IMR-90 (cell line): Measurements from ENCODE around the gene MICAL3. TPM values are rescaled to one million over a fixed set of nuclear protein-coding genes. Genes with fewer than 3 reads are reported as not detected.

Experiments
- ATAC-seq: fragments of 200-7000 bp; cut with Tn5 transposase; 2 replicates; pipeline ENCODE4 v1.9.1; 2020; ENCODE audit warnings: low read depth, mild to moderate bottlenecking, moderate library complexity
- BruUV-seq: library from RNA; stranded (reverse); fragments of 400-500 nt; replicated peaks from 2 replicates; lab custom pipeline; 2021; lab: Mats Ljungman, UMichigan
- CTCF ChIA-PET: fragments of 300-600 bp; formaldehyde crosslinking; extraction: SDS; loops from one replicate; lab custom pipeline; 2021; ENCODE audit warnings: antibody characterized with exemption; lab: Yijun Ruan, JAX
- POLR2A ChIA-PET: fragments of 300-600 bp; sonication (Branson Sonifier 250); formaldehyde crosslinking; loops from one replicate; lab custom pipeline; 2022; ENCODE audit warnings: antibody characterized with exemption; ENCODE audit not compliant: unreplicated experiment; lab: Charles Lee
- DNase-seq: peaks from one replicate; pipeline ENCODE4 v3.0.0; 2013
- H2AFZ ChIP-seq: replicated peaks from 2 replicates; pipeline ENCODE3; 2013; ENCODE audit warnings: low read length, mild to moderate bottlenecking; ENCODE audit not compliant: poor library complexity
- H2AK5ac ChIP-seq: 2 replicates; pipeline ENCODE4 v1.6.1; 2013; ENCODE audit warnings: low read depth, low read length, inconsistent platforms
- H2AK9ac ChIP-seq: replicated peaks from 2 replicates; pipeline ENCODE3; 2013; ENCODE audit warnings: mild to moderate bottlenecking, low read depth, low read length, moderate library complexity; ENCODE audit not compliant: poor library complexity
- H2BK120ac ChIP-seq: 2 replicates; pipeline ENCODE4 v1.6.1; 2013; ENCODE audit warnings: low read depth, low read length, inconsistent platforms
- H2BK15ac ChIP-seq: 3 replicates; pipeline ENCODE4 v1.6.1; 2013; ENCODE audit warnings: low read depth, low read length, inconsistent platforms
- H2BK20ac ChIP-seq: 2 replicates; pipeline ENCODE4 v1.6.1; 2013; ENCODE audit warnings: low read depth, mild to moderate bottlenecking, inconsistent platforms, low read length, moderate library complexity
- H2BK5ac ChIP-seq: 2 replicates; pipeline ENCODE4 v1.6.1; 2013; ENCODE audit warnings: mild to moderate bottlenecking, low read depth, low read length, inconsistent platforms; ENCODE audit not compliant: poor library complexity, severe bottlenecking
- H3K14ac ChIP-seq: replicated peaks from 2 replicates; pipeline ENCODE4 v1.6.1; 2013; ENCODE audit warnings: low read depth, low read length, inconsistent platforms
- H3K18ac ChIP-seq: 2 replicates; pipeline ENCODE4 v1.6.1; 2013; ENCODE audit warnings: low read depth, low read length, control low read depth
- H3K23ac ChIP-seq: 2 replicates; pipeline ENCODE4 v1.6.1; 2013; ENCODE audit warnings: low read depth, low read length, inconsistent platforms
- H3K27ac ChIP-seq: 2 replicates; pipeline ENCODE4 v1.5.1; 2013; ENCODE audit warnings: mild to moderate bottlenecking, control low read depth, low read length; ENCODE audit not compliant: insufficient read depth
- H3K27me3 ChIP-seq: 2 replicates; pipeline ENCODE4 v1.6.1; 2013; ENCODE audit warnings: low read length; ENCODE audit not compliant: control insufficient read depth, insufficient read depth
- H3K36me3 ChIP-seq: 2 replicates; pipeline ENCODE4 v1.6.1; 2013; ENCODE audit warnings: low read length, mixed read lengths; ENCODE audit not compliant: control insufficient read depth, insufficient read depth
- H3K4ac ChIP-seq: 2 replicates; pipeline ENCODE4 v1.6.1; 2013; ENCODE audit warnings: low read depth, low read length, inconsistent platforms
- H3K4me1 ChIP-seq: 2 replicates; pipeline ENCODE4 v1.6.1; 2013; ENCODE audit warnings: low read length, mixed read lengths; ENCODE audit not compliant: control insufficient read depth, insufficient read depth
- H3K4me2 ChIP-seq: 2 replicates; pipeline ENCODE4 v1.6.1; 2013; ENCODE audit warnings: low read depth, mild to moderate bottlenecking, control low read depth, low read length, moderate library complexity
- H3K4me3 ChIP-seq: 2 replicates; pipeline ENCODE4 v1.5.1; 2013; ENCODE audit warnings: low read depth, mild to moderate bottlenecking, control low read depth, low read length, moderate library complexity; ENCODE audit not compliant: insufficient read depth
- H3K56ac ChIP-seq: 2 replicates; pipeline ENCODE4 v1.6.1; 2013; ENCODE audit warnings: low read length, inconsistent platforms; ENCODE audit not compliant: insufficient read depth; ENCODE audit errors: extremely low read depth
- H3K79me1 ChIP-seq, 2 experiments: 2 replicates each; pipeline ENCODE4 v1.6.1; 2013; ENCODE audit warnings: low read length in 2 of 2, inconsistent platforms in 1 of 2, low read depth in 1 of 2
- H3K9ac ChIP-seq: 2 replicates; pipeline ENCODE4 v1.6.1; 2013; ENCODE audit warnings: low read depth, low read length, control low read depth
- H3K9me1 ChIP-seq: 2 replicates; pipeline ENCODE4 v1.6.1; 2013; ENCODE audit warnings: low read length, inconsistent platforms; ENCODE audit not compliant: insufficient read depth
- H3K9me3 ChIP-seq: 2 replicates; pipeline ENCODE4 v1.6.1; 2013; ENCODE audit warnings: low read length; ENCODE audit not compliant: control insufficient read depth, insufficient read depth
- H4K20me1 ChIP-seq: 2 replicates; pipeline ENCODE4 v1.6.1; 2013; ENCODE audit warnings: low read length, inconsistent platforms; ENCODE audit not compliant: insufficient read depth
- H4K5ac ChIP-seq: 2 replicates; pipeline ENCODE4 v1.6.1; 2013; ENCODE audit warnings: mild to moderate bottlenecking, low read depth, low read length, control low read depth
- H4K8ac ChIP-seq, 2 experiments: 2 replicates each; pipeline ENCODE4 v1.6.1; 2013; ENCODE audit warnings: low read depth in 2 of 2, low read length in 2 of 2, control low read depth in 1 of 2, inconsistent platforms in 1 of 2
- H4K91ac ChIP-seq: 2 replicates; pipeline ENCODE4 v1.6.1; 2013; ENCODE audit warnings: low read depth, low read length, inconsistent platforms; ENCODE audit not compliant: insufficient read depth
- BHLHE40 ChIP-seq: fragments of 150-350 bp; IDR thresholded peaks from 2 replicates; pipeline ENCODE4 v1.6.1; 2016; ENCODE audit warnings: mild to moderate bottlenecking, low read depth, low read length
- CEBPB ChIP-seq: IDR thresholded peaks from 2 replicates; pipeline ENCODE4 v1.6.1; 2012; ENCODE audit warnings: low read depth, low read length, improper control_type of control experiment
- CHD1 ChIP-seq: IDR thresholded peaks from 2 replicates; pipeline ENCODE4 v1.6.1; 2012; ENCODE audit warnings: low read depth, low read length, improper control_type of control experiment
- ELK1 ChIP-seq: fragments of 150-350 bp; IDR thresholded peaks from 2 replicates; pipeline ENCODE4 v1.6.1; 2016; ENCODE audit warnings: low read depth, mild to moderate bottlenecking, low read length, moderate library complexity, borderline replicate concordance
- FOS ChIP-seq: fragments of 150-350 bp; IDR thresholded peaks from 2 replicates; pipeline ENCODE4 v1.6.1; 2016; ENCODE audit warnings: low read depth, low read length
- MAFK ChIP-seq: IDR thresholded peaks from 2 replicates; pipeline ENCODE4 v1.6.1; 2012; ENCODE audit warnings: low read depth, low read length, improper control_type of control experiment
- MAZ ChIP-seq: IDR thresholded peaks from 2 replicates; pipeline ENCODE4 v1.6.1; 2012; ENCODE audit warnings: low read depth, mild to moderate bottlenecking, low read length, improper control_type of control experiment, moderate library complexity, borderline replicate concordance
- MXI1 ChIP-seq: IDR thresholded peaks from 2 replicates; pipeline ENCODE4 v1.6.1; 2012; ENCODE audit warnings: low read depth, mild to moderate bottlenecking, low read length, moderate library complexity, borderline replicate concordance
- NFE2L2 ChIP-seq: fragments of 150-350 bp; IDR thresholded peaks from 2 replicates; pipeline ENCODE4 v1.6.1; 2016; ENCODE audit warnings: low read depth, mild to moderate bottlenecking, low read length
- POLR2A ChIP-seq: IDR thresholded peaks from 2 replicates; pipeline ENCODE4 v1.6.1; 2012; ENCODE audit warnings: mild to moderate bottlenecking, low read depth, low read length
- RAD21 ChIP-seq: IDR thresholded peaks from 2 replicates; pipeline ENCODE4 v1.6.1; 2012; ENCODE audit warnings: low read length, improper control_type of control experiment
- RCOR1 ChIP-seq: IDR thresholded peaks from 2 replicates; pipeline ENCODE4 v1.6.1; 2012; ENCODE audit warnings: mild to moderate bottlenecking, low read length, improper control_type of control experiment; ENCODE audit not compliant: insufficient replicate concordance
- RFX5 ChIP-seq: IDR thresholded peaks from 2 replicates; pipeline ENCODE4 v1.8.0; 2012; ENCODE audit warnings: low read depth, mild to moderate bottlenecking, low read length, moderate library complexity
- SMC3 ChIP-seq: fragments of 150-350 bp; IDR thresholded peaks from 2 replicates; pipeline ENCODE4 v1.6.1; 2016; ENCODE audit warnings: low read depth, mild to moderate bottlenecking, antibody characterized with exemption, low read length, moderate library complexity
- WGBS, 2 experiments: methylation state at CpG; one replicate each; pipeline versions ENCODE4 v1.1.5 to v1.1.7; 2013; ENCODE audit warnings: missing lambda C conversion rate in 2 of 2; ENCODE audit not compliant: insufficient read length in 1 of 2; ENCODE audit errors: extremely low coverage in 2 of 2; 5-methylcytosine and 5-hydroxymethylcytosine counted together
- dilution Hi-C: fragments of 300-500 bp; cut with HindIII; formaldehyde crosslinking; loops from one replicate; pipeline ENCODE4 v1.14.3; 2018; ENCODE audit warnings: low sequenced_read_pairs; ENCODE audit not compliant: unreplicated experiment
- in situ Hi-C: fragments of 300-500 bp; cut with MboI; formaldehyde crosslinking; loops from 3 replicates; pipeline ENCODE4 v1.14.3; 2019; ENCODE audit warnings: low sequenced_read_pairs, inconsistent platforms, mixed read lengths
- intact Hi-C: fragments of 100-400 bp; cut with micrococcal nuclease; formaldehyde crosslinking; loops from 2 replicates; pipeline ENCODE4 v1.10.0; 2022
- polyA plus RNA-seq, 3 experiments: library from polyadenylated mRNA; depleted of rRNA; stranded (reverse); fragments of >200 nt; gene quantifications; 2 replicates each; pipeline ENCODE4 v1.2.3, GENCODE V29; 2012; ENCODE audit warnings: low replicate concordance in 1 of 3
- total RNA-seq: library from RNA; depleted of rRNA; stranded (reverse); fragments of >200 nt; gene quantifications from 2 replicates; pipeline ENCODE4 v1.2.3, GENCODE V29; 2012
- TF ChIP-seq, protein P1 (sequence below): conservative IDR thresholded peaks from 2 replicates; pipeline ENCODE4 v1.5.1; 2012; ENCODE audit warnings: mild to moderate bottlenecking, low read depth, low read length, improper control_type of control experiment
- TF ChIP-seq, protein P2 (sequence below): fragments of 150-350 bp; IDR thresholded peaks from 2 replicates; pipeline ENCODE4 v1.6.1; 2017; ENCODE audit warnings: mild to moderate bottlenecking, antibody characterized with exemption, low read length, low read depth

Gene MICAL3
- total and polyA plus RNA-seq, 2 of the 4 experiments (the other 2 are of a cell fraction) = 17.6 to 26.8 TPM

DNA sequence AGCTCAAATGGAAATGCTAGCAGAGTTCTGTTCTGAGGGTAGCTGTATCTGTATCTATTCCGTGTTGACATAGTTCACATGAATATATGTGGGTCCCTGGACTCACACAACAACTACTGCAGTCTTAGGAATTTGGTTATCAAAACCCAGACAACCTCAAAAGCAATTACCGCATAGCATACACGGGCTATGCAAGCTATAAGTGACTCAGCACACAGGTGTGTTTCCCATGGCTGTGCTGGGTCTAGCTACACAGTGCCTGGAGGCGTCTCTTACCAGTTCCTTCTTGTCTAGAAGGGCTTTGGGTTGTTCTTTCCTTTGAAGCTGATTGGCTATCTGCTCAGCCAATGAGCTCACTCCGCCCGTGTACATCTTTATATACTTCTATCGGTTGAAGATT, 151.9 kb downstream of the MICAL3 start:
- Histone ChIP-seq H2BK15ac (no peak overlapping the region), H2BK20ac (no peak overlapping the region), H3K4me1 (no peaks in the 10 kb centered on the region), H3K27me3 (no peaks in the 10 kb centered on the region), H2AK5ac (no peak overlapping the region), H3K9ac (no peak overlapping the region), H2AK9ac (no peak overlapping the region), H3K36me3 (peaks cover 51% of the 10 kb centered on the region), H3K18ac (no peak overlapping the region), H4K5ac (no peak overlapping the region), H3K27ac (no peak overlapping the region), H2AFZ (no peak overlapping the region), H4K20me1 (peaks cover 3% of the 10 kb centered on the region), H3K79me1 (peaks cover 0 to 2% of the 10 kb centered on the region in 2 experiments; a peak in 1 of 4 replicates), H4K91ac (no peak overlapping the region), H3K56ac (no peak overlapping the region), H2BK120ac (no peak overlapping the region), H3K4ac (no peak overlapping the region), H3K9me3 (no peaks in the 10 kb centered on the region), H3K14ac (no peak overlapping the region), H4K8ac (no peak overlapping the region), H2BK5ac (no peak overlapping the region), H3K23ac (no peak overlapping the region), H3K4me3 (no peak overlapping the region), H3K4me2 (no peak overlapping the region), H3K9me1 (peaks cover 2% of the 10 kb centered on the region; the same call in 1 of the 2 replicates)
- no TSS peak for BruUV-seq
- peak; percentile 11 for DNase-seq
- in situ Hi-C loops = no loop called here
- CTCF ChIA-PET = no interaction called here
- no peak for ATAC-seq
- dilution Hi-C loops = no loop called here
- intact Hi-C loops = no loop called here
- POLR2A ChIA-PET = no interaction called here
- TF ChIP-seq RAD21 (no peak), MAZ (no peak), RCOR1 (no peak), FOS (no peak), CHD1 (no peak), SMC3 (no peak), NFE2L2 (no peak), RFX5 (no peak), ELK1 (no peak), MAFK (no peak), BHLHE40 (no peak), MXI1 (no peak), POLR2A (no peak), CEBPB (no peak)
- TF ChIP-seq, protein P1, sequence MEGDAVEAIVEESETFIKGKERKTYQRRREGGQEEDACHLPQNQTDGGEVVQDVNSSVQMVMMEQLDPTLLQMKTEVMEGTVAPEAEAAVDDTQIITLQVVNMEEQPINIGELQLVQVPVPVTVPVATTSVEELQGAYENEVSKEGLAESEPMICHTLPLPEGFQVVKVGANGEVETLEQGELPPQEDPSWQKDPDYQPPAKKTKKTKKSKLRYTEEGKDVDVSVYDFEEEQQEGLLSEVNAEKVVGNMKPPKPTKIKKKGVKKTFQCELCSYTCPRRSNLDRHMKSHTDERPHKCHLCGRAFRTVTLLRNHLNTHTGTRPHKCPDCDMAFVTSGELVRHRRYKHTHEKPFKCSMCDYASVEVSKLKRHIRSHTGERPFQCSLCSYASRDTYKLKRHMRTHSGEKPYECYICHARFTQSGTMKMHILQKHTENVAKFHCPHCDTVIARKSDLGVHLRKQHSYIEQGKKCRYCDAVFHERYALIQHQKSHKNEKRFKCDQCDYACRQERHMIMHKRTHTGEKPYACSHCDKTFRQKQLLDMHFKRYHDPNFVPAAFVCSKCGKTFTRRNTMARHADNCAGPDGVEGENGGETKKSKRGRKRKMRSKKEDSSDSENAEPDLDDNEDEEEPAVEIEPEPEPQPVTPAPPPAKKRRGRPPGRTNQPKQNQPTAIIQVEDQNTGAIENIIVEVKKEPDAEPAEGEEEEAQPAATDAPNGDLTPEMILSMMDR = no peak
- TF ChIP-seq, protein P2, sequence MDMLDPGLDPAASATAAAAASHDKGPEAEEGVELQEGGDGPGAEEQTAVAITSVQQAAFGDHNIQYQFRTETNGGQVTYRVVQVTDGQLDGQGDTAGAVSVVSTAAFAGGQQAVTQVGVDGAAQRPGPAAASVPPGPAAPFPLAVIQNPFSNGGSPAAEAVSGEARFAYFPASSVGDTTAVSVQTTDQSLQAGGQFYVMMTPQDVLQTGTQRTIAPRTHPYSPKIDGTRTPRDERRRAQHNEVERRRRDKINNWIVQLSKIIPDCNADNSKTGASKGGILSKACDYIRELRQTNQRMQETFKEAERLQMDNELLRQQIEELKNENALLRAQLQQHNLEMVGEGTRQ = no peak
- no CpG with 5 or more reads among the region's 7 CpGs for WGBS, 2 experiments
